ENCODE measurements around the gene SPG21. TPM values are rescaled to one million over a fixed set of nuclear protein-coding genes. Genes with fewer than 3 reads are reported as not detected.

Gene SPG21
- total RNA-seq, 1 donor from 2014 or later, result 107 TPM

GRCh38 chr15:64960153-64960552, 29.6 kb downstream of the SPG21 start:
- H3K27me3 ChIP-seq, result no peaks in the 10 kb centered on the region
- intact Hi-C loops (cut with DNase I), result no loop called here
- TF ChIP-seq CTCF (IDR thresholded peaks at IDR 0.05), result no peak
- no peak overlapping the region for H3K27ac ChIP-seq
- ATAC-seq, result no peak
- no peaks in the 10 kb centered on the region for H3K4me1 ChIP-seq
- DNase-seq, result no peak
- no peak overlapping the region for H3K4me3 ChIP-seq
- H3K36me3 ChIP-seq, result peaks cover 100% of the 10 kb centered on the region
- no peaks in the 10 kb centered on the region for H3K9me3 ChIP-seq

- H3K36me3 ChIP-seq, result peaks cover 92% of the 10 kb centered on the region
- H3K9me3 ChIP-seq, result no peaks in the 10 kb centered on the region
- H3K4me3 ChIP-seq, result no peak overlapping the region
- no peaks in the 10 kb centered on the region for H3K4me1 ChIP-seq
- DNase-seq (no peak), ATAC-seq (no peak)
- H3K27me3 ChIP-seq, result no peaks in the 10 kb centered on the region
- H3K27ac ChIP-seq, result no peak overlapping the region
- TF ChIP-seq CTCF (IDR thresholded peaks at IDR 0.05), result no peak
- intact Hi-C loops (cut with DNase I), result no loop called here
Observed at GRCh38 chr15:64959128-64959527, 30.6 kb downstream of the SPG21 start.

- H3K36me3 ChIP-seq, result peaks cover 44% of the 10 kb centered on the region
- H3K4me1 ChIP-seq, result no peaks in the 10 kb centered on the region
- H3K27me3 ChIP-seq, result no peaks in the 10 kb centered on the region
- H3K27ac ChIP-seq, result no peak overlapping the region
- no peak for ATAC-seq
- no peak for TF ChIP-seq CTCF (IDR thresholded peaks at IDR 0.05)
- intact Hi-C loops (cut with DNase I), result no loop called here
- no peak for DNase-seq
- no peaks in the 10 kb centered on the region for H3K9me3 ChIP-seq
- H3K4me3 ChIP-seq, result no peak overlapping the region
Observed at GRCh38 chr15:64954395-64954794, 35.3 kb downstream of the SPG21 start.

GRCh38 chr15:64951777-64952418, 37.8 kb downstream of the SPG21 start:
- no peak for TF ChIP-seq CTCF (IDR thresholded peaks at IDR 0.05)
- intact Hi-C loops (cut with DNase I), result no loop called here

GRCh38 chr15:64950888-64951287, 38.8 kb downstream of the SPG21 start:
- H3K27ac ChIP-seq, result no peak overlapping the region
- no peak for TF ChIP-seq CTCF (IDR thresholded peaks at IDR 0.05)
- ATAC-seq (no peak), DNase-seq (no peak)
- H3K36me3 ChIP-seq, result peaks cover 9% of the 10 kb centered on the region
- H3K4me3 ChIP-seq, result no peak overlapping the region
- no peaks in the 10 kb centered on the region for H3K27me3 ChIP-seq
- no peaks in the 10 kb centered on the region for H3K4me1 ChIP-seq
- intact Hi-C loops (cut with DNase I), result no loop called here
- H3K9me3 ChIP-seq, result no peaks in the 10 kb centered on the region

More at GRCh38 chr15:64951777-64952418, 37.8 kb downstream of the SPG21 start:
- H3K4me1 ChIP-seq, result no peaks in the 10 kb centered on the region
- no peaks in the 10 kb centered on the region for H3K27me3 ChIP-seq
- no peak for DNase-seq
- H3K9me3 ChIP-seq, result no peaks in the 10 kb centered on the region
- H3K36me3 ChIP-seq, result peaks cover 20% of the 10 kb centered on the region
- H3K4me3 ChIP-seq, result no peak overlapping the region
- no peak for ATAC-seq
- H3K27ac ChIP-seq, result no peak overlapping the region

Data from upper lobe of right lung (tissue), 1 donor.